T-helper 2 cell treated with Interferon-gamma antibody and Interleukin-4, amounts not matched to agents 5 μg/mL and 100 μg/mL, for 36 hours (primary cell): ENCODE measurements around the gene CSNK2A1.
A peak's percentile ranks its signal among the peaks of the same experiment; 100 is the strongest.
"Not testable (repeated sequence)": the region's sequence is repeated elsewhere in the genome, so short reads cannot be mapped to it uniquely, and the experiment has no call there.

Experiments
- DNase-seq: peaks from one replicate; pipeline ENCODE4 v3.0.0; 2021; ENCODE audit warnings: low spot score
- H3K27ac Mint-ChIP-seq: one replicate; pipeline ENCODE4 v1.8.0; 2021; ENCODE audit warnings: mild to moderate bottlenecking, mixed read lengths
- H3K27me3 Mint-ChIP-seq: one replicate; pipeline ENCODE4 v1.8.0; 2021; ENCODE audit warnings: low read depth, mixed read lengths
- H3K36me3 Mint-ChIP-seq: one replicate; pipeline ENCODE4 v1.8.0; 2021; ENCODE audit warnings: low read depth, mixed read lengths
- H3K4me1 Mint-ChIP-seq: one replicate; pipeline ENCODE4 v1.8.0; 2021; ENCODE audit warnings: low read depth, mixed read lengths
- H3K4me3 Mint-ChIP-seq: one replicate; pipeline ENCODE4 v1.8.0; 2022; ENCODE audit warnings: mild to moderate bottlenecking, moderate library complexity, mixed read lengths
- H3K9me3 Mint-ChIP-seq: one replicate; pipeline ENCODE4 v1.8.0; 2021; ENCODE audit warnings: mixed read lengths

The CSNK2A1 gene

GRCh38 chr20:460180-460579 lies 83.4 kb downstream of the CSNK2A1 start:
- Mint-ChIP-seq H3K27me3 (peaks cover 3% of the 10 kb centered on the region), H3K27ac (no peak overlapping the region), H3K4me3 (peak overlapping the region; percentile 91), H3K9me3 (no peaks in the 10 kb centered on the region), H3K36me3 (peaks cover 10% of the 10 kb centered on the region), H3K4me1 (peaks cover 36% of the 10 kb centered on the region)
- no peak for DNase-seq

GRCh38 chr20:458776-459175 lies 84.8 kb downstream of the CSNK2A1 start:
- Mint-ChIP-seq H3K4me3 (no peak overlapping the region), H3K36me3 (peaks cover 10% of the 10 kb centered on the region), H3K9me3 (no peaks in the 10 kb centered on the region), H3K27ac (no peak overlapping the region), H3K4me1 (peaks cover 35% of the 10 kb centered on the region), H3K27me3 (no peaks in the 10 kb centered on the region)
- DNase-seq, result no peak

GRCh38 chr20:454951-455350 lies 88.6 kb downstream of the CSNK2A1 start:
- Mint-ChIP-seq H3K36me3 (peaks cover 4% of the 10 kb centered on the region), H3K4me3 (no peak overlapping the region), H3K4me1 (peaks cover 18% of the 10 kb centered on the region), H3K27me3 (no peaks in the 10 kb centered on the region), H3K9me3 (no peaks in the 10 kb centered on the region), H3K27ac (no peak overlapping the region)
- DNase-seq, result no peak

GRCh38 chr20:452021-452420 lies 91.6 kb downstream of the CSNK2A1 start:
- DNase-seq, H3K27ac Mint-ChIP-seq, H3K9me3 Mint-ChIP-seq, H3K27me3 Mint-ChIP-seq, H3K4me3 Mint-ChIP-seq: not testable (repeated sequence)
- Mint-ChIP-seq H3K36me3 (peaks cover 10% of the 10 kb centered on the region), H3K4me1 (peaks cover 13% of the 10 kb centered on the region)

- no peaks in the 10 kb centered on the region for H3K9me3 Mint-ChIP-seq
- H3K4me3 Mint-ChIP-seq, result no peak overlapping the region
- H3K27ac Mint-ChIP-seq, result no peak overlapping the region
- H3K4me1 Mint-ChIP-seq, result peaks cover 12% of the 10 kb centered on the region
- no peaks in the 10 kb centered on the region for H3K27me3 Mint-ChIP-seq
- DNase-seq, result no peak
- peaks cover 50% of the 10 kb centered on the region for H3K36me3 Mint-ChIP-seq
Observed at GRCh38 chr20:445514-446336, 97.9 kb downstream of the CSNK2A1 start.

- H3K27ac Mint-ChIP-seq, result no peak overlapping the region
- H3K27me3 Mint-ChIP-seq, result no peaks in the 10 kb centered on the region
- H3K36me3 Mint-ChIP-seq, result peaks cover 56% of the 10 kb centered on the region
- DNase-seq, result no peak
- H3K9me3 Mint-ChIP-seq, result no peaks in the 10 kb centered on the region
- peaks cover 13% of the 10 kb centered on the region for H3K4me1 Mint-ChIP-seq
- no peak overlapping the region for H3K4me3 Mint-ChIP-seq
Observed at GRCh38 chr20:444862-445426, 98.6 kb downstream of the CSNK2A1 start.

GRCh38 chr20:444117-444516 lies 99.5 kb downstream of the CSNK2A1 start:
- H3K36me3 Mint-ChIP-seq, result peaks cover 59% of the 10 kb centered on the region
- H3K9me3 Mint-ChIP-seq, result no peaks in the 10 kb centered on the region
- DNase-seq, result no peak

GRCh38 chr20:443223-443775 lies 100.3 kb downstream of the CSNK2A1 start:
- Mint-ChIP-seq H3K4me3 (no peak overlapping the region), H3K27me3 (no peaks in the 10 kb centered on the region), H3K4me1 (peaks cover 25% of the 10 kb centered on the region), H3K9me3 (no peaks in the 10 kb centered on the region), H3K36me3 (peaks cover 65% of the 10 kb centered on the region), H3K27ac (no peak overlapping the region)
- DNase-seq, result no peak

More at GRCh38 chr20:444117-444516, 99.5 kb downstream of the CSNK2A1 start:
- Mint-ChIP-seq H3K27me3 (no peaks in the 10 kb centered on the region), H3K4me3 (no peak overlapping the region), H3K4me1 (peaks cover 17% of the 10 kb centered on the region), H3K27ac (no peak overlapping the region)

- Mint-ChIP-seq H3K4me1 (peaks cover 39% of the 10 kb centered on the region), H3K27me3 (no peaks in the 10 kb centered on the region), H3K27ac (no peak overlapping the region), H3K36me3 (peaks cover 77% of the 10 kb centered on the region), H3K9me3 (no peaks in the 10 kb centered on the region), H3K4me3 (no peak overlapping the region)
- no peak for DNase-seq
Observed at GRCh38 chr20:440636-441035, 103.0 kb downstream of the CSNK2A1 start.

- H3K4me3 Mint-ChIP-seq, result peak overlapping the region; percentile 81
- H3K9me3 Mint-ChIP-seq, result no peaks in the 10 kb centered on the region
- H3K36me3 Mint-ChIP-seq, result peaks cover 80% of the 10 kb centered on the region
- no peaks in the 10 kb centered on the region for H3K27me3 Mint-ChIP-seq
- H3K27ac Mint-ChIP-seq, result no peak overlapping the region
- no peak for DNase-seq
- peaks cover 41% of the 10 kb centered on the region for H3K4me1 Mint-ChIP-seq
Observed at GRCh38 chr20:440148-440547, 103.4 kb downstream of the CSNK2A1 start.

GRCh38 chr20:438571-439469 lies 104.8 kb downstream of the CSNK2A1 start:
- Mint-ChIP-seq H3K9me3 (no peaks in the 10 kb centered on the region), H3K4me3 (peak overlapping the region; percentile 81), H3K4me1 (peaks cover 49% of the 10 kb centered on the region), H3K27ac (peak overlapping the region; percentile 82), H3K36me3 (peaks cover 78% of the 10 kb centered on the region), H3K27me3 (no peaks in the 10 kb centered on the region)
- DNase-seq, result peak; percentile 68

GRCh38 chr20:437787-438486 lies 105.7 kb downstream of the CSNK2A1 start:
- H3K27me3 Mint-ChIP-seq, result no peaks in the 10 kb centered on the region

GRCh38 chr20:436476-436875 lies 107.1 kb downstream of the CSNK2A1 start:
- Mint-ChIP-seq H3K36me3 (peaks cover 70% of the 10 kb centered on the region), H3K27ac (no peak overlapping the region), H3K4me1 (peaks cover 60% of the 10 kb centered on the region), H3K27me3 (no peaks in the 10 kb centered on the region), H3K4me3 (no peak overlapping the region), H3K9me3 (no peaks in the 10 kb centered on the region)
- no peak for DNase-seq

More at GRCh38 chr20:437787-438486, 105.7 kb downstream of the CSNK2A1 start:
- Mint-ChIP-seq H3K4me1 (peaks cover 58% of the 10 kb centered on the region), H3K9me3 (no peaks in the 10 kb centered on the region), H3K36me3 (peaks cover 79% of the 10 kb centered on the region), H3K4me3 (peak overlapping the region; percentile 81), H3K27ac (no peak overlapping the region)
- no peak for DNase-seq
